GM21737 (cell line): Measurements from ENCODE around the gene ZSCAN20.

Source experiments
- ATAC-seq: cut with Tn5 transposase; IDR thresholded peaks from one replicate; pipeline ENCODE4 v1.9.1; 2021; ENCODE audit warnings: mild to moderate bottlenecking, moderate library complexity; ENCODE audit not compliant: unreplicated experiment

The ZSCAN20 gene

DNA sequence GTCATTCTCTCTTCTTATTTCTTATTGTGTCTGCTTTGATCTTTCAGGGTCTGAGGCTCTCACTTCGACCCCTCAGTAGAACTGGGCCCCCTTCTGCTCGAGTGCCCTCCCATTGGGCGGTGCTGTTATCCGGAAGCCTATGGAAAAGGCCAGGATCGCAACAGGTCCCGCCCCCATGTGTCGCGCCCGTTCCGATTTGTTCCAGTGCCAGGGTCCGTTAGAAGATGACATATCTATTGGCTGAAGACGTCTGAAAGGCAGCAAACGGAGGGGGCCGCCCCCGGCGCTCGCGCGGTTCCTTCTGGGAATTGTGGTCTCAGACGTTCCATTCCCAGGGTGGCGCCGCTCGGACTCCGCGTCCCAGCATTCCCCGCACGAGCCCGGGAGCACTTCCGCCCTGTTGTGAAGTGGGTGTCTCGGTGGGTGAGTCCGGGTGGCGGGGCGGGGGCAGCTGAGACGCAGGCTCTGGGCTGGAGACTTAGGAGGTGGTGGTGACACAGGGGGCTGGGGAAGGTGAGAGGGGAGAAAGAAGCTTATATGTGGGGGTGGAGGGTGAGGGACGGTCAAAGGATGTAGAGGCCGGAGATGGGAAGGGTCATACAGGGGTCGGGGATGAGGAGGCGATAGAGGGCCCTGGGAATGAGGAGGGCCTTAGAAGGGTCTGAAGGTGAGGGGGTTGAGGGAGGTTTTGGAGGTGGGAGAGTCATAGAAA, at the start of gene ZSCAN20:
Gene ZSCAN20 (plus strand): TSS at position 377 of the 712 bp plus-strand sequence. CDS start 6,644 bp downstream, outside the sequence.
- ATAC-seq, result peak; percentile 90

DNA sequence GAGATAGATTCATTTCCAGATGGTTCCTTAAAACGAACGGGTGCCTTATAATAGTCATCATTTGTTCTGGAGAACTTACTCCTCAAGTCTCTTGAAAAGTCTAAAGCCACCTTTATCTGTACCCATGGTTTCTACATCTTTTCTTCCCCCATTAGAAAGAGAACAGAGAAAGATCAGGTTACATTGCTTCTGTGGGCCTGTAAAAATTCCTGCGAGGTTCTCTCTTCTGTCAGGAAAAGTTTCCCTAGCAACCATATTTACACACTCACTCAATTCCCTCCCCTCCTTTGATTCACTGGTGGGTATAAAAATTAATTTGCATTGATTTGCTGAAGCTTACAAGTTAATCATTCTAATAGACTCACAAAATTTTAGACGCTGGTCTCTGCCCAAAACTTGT, 48.2 kb upstream of the ZSCAN20 start:
- no peak for ATAC-seq

DNA sequence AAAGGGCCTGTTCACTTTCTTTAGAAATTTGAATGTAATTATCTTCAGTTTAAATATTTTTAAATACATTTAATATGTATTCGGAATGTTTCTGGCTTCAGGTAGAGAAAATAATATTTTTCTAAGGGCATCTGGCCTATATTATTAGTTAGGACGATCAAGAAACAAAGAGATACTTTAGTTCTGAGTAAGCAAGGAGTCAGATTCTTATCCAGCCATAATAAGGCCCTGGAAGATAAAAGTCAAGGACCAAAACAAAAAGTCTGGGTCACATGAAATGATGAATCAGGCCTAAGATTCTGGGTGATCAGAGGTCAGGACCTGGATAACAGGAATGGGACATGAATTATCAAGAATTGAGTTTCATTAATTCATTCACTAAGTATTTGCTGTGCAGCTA, 47.8 kb upstream of the ZSCAN20 start:
- ATAC-seq, result no peak

DNA sequence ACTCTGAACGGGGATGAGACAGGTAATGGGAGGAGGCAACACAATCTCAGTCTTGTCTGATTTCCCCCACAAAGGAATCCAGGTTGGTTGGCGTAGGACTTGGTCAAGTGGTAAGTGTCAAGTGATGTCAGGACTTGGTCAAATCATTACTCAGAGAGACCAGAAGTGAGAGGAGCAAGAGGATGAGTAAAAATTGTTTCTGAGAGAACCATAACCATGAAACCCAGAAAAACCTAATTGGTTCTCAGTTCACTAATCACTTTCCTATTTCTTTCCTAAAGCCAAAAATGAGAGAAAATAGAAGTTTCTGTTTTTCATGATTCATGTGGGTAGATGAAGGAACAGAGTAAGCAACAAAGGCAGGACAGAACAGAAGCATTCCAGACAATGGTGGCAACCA, 46.5 kb upstream of the ZSCAN20 start:
- ATAC-seq, result no peak

DNA sequence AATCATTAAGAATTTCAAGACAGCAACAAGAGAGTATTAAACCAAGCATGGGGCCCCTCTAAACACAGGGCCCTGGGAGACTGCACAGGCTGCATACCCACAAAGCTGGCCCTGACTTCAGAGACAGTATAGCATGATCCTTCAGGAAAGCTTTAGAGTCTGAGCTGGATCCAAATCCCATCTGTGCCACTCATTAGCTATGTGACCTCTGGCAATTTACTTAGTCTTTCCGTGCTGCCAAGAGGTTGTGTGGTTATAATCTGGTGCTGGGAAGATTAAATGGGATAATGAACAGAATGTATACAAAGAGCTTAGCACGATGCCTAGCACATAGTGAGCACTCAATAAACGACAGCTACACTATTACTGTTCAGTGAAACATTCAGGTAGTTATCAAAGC, 45.5 kb upstream of the ZSCAN20 start:
- ATAC-seq, result no peak

DNA sequence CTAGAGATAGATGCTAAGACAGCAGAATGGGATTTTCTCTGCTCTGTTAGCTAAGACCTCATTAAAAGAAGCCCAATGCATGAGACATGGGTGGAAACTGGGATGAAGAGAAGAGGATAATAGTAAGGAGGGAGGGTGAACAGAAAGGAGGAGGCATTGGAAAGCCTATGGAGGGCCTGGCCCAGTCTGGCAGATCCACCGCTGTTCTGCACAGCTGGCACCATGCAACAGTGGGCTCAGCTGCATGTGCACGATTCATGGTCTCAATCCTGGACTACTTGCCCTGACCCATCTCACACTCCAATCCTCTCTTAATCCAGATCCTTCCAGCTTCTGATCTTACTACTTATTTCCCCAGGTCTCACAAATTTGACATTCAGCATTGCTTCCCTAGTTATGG, 43.8 kb upstream of the ZSCAN20 start:
- ATAC-seq, result no peak

DNA sequence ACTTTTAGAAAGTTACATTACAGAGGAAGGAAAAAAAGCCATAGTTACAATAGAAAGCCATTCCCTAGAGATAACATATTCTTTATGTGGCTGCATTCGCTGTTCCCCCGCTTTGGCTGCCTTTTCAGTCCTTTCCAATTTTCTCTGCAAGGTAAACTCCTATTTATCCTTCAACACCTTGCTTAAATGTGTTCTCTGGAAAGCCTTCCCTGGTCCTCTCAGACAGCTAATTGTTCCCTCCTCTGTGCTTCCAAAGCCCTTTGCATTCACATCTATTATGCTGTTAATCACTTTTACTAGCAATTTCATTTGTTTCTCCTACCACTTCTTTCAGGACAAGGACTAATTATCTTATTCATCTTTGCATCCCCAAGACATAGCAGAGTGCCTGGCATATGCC, 43.1 kb upstream of the ZSCAN20 start:
- ATAC-seq, result no peak

DNA sequence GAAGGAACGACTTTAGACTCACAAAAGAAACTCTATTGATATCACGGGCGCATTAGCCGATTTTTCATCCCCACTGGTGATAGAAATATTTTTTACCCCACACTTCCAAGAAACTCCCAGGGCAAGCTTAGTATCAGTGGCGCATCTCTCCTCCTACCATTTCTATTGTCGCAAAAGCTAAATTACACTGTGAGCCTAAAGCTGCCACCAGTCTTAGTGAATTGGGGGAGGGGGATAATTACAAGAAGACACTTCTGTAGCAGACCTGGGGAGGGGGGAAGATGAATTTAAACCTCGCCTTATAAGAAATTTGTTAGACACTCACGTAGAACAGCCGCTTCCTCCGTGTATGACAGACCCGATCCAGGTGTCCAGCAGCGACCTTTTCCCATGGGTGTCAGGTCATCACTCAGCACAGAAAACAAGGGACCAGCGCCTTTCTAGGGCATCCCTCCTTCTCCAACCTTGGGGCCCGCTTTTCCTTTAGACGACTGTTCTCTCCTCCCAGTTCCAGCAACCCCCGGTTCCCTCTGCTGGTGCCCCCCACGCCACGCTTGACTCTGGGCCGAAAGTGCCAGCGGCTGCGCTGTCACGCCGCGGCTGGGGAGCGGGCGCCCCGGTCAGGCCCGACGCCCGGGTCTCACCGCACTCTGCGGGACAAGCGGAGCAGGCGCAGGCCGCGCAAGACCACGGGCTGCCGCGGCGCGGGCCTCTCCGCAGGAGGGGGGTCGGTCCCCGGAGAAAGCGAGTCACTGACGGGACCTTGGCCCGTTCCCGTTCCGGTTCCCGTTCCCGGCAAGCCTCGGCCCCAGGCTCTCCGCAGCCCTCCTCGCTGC, 42.4 kb upstream of the ZSCAN20 start:
- no peak for ATAC-seq

DNA sequence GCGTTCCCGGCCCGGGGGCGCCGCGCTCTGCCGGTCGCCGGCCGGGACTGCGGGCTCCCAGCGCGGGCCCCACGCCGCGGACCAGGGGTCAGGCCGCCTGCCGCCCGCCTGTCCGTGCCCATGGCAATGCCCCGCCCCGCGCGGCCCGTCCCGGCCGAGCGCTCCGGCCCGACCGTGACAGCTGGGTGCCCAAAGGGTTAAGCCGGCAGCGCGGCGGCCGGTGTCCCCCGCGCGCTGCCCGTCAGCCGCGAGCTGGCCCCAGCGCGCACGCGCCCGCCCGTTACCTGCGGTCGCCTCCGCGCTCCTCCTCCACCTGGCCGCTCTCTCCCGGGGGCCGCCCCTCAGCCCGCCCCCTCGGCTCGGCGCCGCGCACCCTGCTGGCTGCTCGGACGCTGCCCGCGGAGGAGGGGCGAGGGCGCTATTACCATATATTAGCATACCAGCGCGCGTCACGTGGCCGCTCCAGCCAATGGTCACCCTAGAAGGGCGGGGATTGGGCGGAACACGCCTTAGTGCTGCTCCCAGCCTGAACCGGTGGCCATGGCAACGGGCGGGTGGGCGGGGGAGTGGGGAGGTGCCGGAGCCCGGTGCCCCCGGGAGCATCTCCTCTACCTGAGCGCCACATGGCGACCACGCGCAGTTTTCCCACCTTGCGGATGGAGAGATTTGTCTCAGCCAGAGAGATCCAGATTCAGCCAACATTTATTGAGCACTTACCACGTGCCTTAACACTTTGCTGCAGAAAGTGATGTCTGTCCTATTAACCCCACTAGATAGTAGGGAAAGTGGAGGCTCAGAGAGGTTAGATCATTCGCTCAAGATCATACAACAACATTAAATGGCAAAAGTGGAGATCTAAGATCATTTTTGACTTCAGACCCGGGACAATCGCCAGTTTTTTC, 41.5 kb upstream of the ZSCAN20 start, which contains the start of gene PHC2:
Gene PHC2 (minus strand): TSS at position 404 of the 902 bp plus-strand sequence. CDS start 55,556 bp downstream, outside the sequence.
- peak; percentile 93 for ATAC-seq

DNA sequence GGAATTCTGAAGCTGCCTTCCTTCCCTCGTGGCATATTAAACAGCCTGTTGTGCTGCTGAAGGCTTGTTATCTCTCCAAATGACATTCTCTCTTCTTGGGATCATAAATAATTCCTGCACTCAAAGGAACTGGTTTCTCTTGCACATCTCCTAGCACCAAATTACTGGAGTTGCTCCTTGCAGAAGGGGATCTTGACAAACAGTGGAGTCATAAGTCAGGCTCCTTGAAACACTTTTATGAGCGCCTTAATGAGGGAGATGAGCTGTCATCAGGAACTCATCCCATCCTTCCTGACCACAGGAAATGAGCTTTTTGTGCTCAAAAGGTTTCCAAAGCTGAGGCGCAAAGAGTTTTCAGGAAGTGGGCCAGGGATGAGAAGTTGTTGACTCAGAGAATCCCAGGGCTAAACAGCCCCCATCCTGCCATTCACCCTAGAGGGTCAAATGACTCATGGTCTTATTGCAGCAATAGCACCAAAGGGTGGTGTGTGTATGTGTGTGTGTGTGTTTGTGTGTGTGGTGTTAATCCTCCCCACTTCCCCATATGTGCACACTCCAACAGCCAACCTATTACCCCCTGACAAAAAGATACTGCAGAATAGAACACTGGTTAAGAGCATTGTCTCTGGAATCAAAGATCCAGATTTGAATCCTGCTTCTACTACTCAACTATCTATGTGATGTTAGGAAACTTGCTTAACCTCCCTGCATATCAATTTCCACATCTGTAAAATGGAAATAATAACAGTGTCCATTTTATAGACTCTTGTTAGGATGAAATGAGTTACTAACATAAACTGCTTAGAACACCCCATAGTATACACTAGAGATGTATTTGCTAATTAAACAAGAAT, 38.7 kb upstream of the ZSCAN20 start:
- ATAC-seq, result no peak

DNA sequence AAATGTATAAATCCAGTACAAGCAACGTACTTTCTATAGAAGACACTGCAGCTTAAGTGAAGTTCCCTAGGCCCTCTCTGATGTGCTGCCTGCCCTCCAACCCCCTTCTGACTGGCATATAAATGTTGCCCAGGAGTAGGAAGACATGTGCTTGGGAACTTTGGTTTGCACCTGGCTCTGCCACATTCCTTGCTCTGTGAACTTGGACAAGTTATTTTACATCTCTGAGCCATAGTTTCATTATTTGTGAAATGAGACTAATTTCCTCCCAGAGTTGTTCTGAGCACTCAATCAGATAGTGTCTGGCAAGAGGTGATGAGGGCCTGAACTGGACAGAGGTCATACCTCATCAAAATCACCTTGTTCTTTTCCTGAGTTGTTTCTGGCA, 38.1 kb upstream of the ZSCAN20 start:
- ATAC-seq, result no peak

DNA sequence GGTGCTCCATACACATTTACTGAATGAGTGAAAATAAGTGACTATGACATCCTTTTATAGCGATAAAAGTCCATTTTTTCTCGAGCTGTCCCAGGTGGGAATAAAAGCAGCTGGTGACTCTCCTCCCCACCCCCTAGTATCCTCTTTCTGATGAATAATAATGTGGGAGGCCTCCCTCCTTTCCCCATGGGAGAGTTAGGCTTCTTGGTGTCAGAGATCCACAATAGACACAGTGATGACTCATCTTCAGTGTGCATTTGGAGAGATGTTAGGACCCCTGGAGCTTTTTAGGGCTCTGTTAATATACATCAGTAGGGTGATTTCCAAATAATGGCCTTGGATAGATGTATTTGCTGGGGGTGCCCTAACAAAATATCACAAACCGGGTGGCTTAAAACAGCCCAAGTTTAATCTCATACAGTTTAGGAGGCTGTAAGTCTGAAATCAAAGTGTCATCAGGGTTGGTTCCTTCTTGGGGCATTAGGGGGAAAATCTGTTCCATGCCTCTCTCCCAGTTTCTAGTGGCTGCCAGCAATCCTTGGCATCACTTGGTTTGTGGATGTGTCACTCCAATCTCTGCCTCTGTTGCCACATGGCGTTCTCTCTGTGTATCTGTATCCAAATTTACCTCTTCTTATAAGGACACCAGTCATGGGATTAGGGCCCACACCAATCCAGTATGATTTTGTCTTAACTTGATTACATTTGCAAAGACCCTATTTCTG, 37.2 kb upstream of the ZSCAN20 start:
- ATAC-seq, result no peak

DNA sequence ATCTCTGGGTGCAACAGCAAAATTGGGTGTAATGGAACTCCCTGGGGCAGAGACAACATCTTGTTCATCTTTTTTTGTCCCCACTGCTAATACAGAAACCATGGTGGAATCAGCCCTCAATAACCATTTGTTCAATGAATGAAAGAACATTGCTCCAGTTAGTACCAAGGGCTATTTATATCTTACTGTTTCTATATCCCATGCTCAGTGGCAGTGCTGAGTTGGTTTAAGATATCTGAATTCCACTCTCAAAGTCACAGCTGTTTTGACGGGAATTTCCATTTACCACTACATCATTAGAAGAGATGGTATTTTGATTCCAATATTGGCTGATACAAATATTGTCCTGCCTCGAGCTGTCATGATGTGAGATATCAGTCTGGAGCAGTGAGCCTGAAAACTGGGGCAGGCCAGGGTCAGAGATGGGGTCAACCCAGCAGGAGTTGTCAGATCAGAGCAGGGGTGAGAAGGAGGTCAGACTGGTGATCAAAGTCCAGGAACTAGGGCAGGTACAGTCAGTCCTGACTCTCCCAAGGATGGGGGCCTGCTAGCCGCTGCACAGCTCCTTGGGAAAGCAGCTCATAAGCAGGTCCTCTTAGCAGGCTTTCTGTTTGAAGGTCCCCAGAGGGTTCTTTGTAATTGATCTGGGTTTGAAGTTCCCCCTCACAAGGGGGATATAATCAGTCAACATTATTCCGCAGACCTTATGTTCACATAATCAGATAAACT, 35.7 kb upstream of the ZSCAN20 start:
- no peak for ATAC-seq

DNA sequence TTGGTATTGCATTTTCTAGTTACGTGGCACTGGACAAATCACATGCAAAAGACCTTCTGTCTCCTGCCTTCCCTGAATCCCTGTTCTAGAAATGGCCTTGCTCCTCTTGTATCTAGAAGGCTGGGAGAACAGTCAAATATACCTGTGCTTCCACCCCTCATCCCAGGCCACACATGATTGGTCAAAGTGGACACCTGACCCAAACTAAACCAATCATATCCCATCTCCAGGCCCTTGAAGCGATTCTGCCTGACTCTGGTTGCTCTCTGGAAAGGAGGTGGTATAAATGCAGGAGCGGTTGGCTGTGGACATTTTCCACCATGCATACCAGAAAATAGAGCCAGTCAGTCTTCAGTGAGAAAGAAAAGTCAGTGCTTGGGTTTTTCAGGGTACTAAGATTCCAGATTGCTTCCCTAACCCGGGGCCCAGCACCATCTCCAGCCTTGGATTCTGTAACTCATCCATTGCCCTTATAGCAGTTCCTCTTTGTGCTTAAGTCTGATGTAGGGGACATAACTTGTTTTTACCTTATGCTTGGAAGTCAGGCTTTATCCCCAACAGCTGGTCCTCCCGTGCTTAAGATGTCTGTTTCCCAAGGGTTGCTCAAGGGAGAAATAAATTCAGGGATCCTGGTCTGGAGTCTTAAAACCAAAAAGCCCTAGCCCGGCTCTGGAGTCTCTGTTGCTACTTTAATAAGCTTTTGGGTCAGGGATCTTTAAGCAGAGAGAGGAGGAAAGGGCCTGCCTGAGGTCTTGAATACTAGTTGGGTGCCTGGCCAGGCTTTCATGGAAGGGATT, 33.9 kb upstream of the ZSCAN20 start:
- no peak for ATAC-seq

DNA sequence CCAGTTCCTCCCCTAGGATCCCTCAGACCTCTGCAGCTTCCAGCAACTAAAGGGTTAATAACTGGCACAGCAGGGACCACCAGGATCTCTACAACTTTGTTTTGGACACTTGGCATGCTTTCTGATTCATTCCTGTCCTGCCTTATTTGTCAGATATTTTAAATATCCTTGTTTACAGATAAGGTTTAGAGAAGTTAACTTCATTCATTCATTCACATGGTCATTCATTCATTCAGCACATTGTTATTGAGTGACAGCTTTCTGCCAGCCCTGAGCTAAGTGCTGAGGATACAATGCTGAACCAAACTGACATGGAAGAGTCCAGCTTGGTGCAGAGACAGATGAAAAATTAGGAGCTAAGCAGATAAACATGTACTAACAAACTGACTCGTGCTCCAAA, 32.8 kb upstream of the ZSCAN20 start:
- no peak for ATAC-seq

DNA sequence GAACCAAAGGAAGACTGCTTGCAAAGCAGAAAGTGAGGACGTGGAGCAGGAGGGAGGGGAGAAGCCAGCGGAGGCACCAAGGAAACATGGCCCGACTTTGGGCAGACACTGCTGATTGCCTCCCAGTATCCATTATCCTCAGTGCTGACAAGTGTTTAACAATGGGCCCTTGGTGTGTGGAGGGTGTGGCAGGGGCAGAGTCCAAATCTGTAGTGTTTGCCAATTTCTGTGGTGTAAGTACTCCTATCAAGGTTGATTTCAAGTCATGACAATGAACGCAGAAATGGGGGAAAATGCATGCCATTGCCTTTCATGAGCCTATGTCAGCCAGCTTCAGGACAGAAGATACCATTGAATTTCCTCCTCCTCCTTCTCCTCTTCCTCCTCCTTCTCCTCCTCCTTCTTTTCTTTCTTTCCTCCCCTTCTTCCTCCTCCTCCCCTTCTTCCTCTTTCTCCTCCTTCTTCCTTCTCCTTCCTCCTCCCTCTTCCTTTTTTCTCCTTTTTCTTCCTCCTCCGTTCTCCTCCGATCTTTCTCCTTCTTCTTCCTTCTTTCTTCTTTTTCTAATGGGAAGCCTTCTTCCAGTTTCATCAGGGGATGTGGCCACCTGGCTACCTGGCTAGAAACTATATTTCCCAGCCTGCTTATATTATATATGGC, 31.2 kb upstream of the ZSCAN20 start:
- no peak for ATAC-seq

DNA sequence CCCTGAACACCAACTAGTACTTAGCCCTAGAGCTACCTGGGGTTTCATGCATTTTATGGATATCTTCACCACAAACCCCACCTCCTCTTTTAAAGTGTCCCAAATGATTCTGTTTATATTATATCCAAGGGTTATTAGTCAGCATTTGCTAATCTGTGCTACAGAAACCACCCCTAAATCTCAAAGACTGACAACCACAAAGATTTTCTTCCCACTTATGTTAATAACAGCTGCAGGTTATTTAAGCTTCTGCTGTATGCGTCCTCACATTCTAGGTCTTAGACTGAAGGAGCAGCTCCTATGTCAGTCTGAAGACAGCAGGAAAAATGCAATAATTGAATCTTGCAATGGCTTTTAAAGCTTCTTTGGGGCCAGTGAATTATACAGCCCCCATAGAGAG, 30.3 kb upstream of the ZSCAN20 start:
- ATAC-seq, result no peak
